Mesenchymal stem cell (in vitro differentiated cells and primary cell): ENCODE results near the gene ZNF22.

Experiments
- DNase-seq: peaks from one replicate; pipeline ENCODE4 v3.0.0-alpha.2; 2013
- H2AFZ ChIP-seq: one replicate; pipeline ENCODE4 v1.6.1; 2013; ENCODE audit warnings: low read depth, mild to moderate bottlenecking, control low read depth, inconsistent platforms, low read length, moderate library complexity
- H2AK5ac ChIP-seq: 2 replicates; pipeline ENCODE4 v1.6.1; 2013; ENCODE audit warnings: low read length, moderate library complexity, mild to moderate bottlenecking, inconsistent platforms; ENCODE audit not compliant: severe bottlenecking
- H2BK120ac ChIP-seq: one replicate; pipeline ENCODE4 v1.6.1; 2013; ENCODE audit warnings: low read depth, mild to moderate bottlenecking, inconsistent platforms, low read length, moderate library complexity
- H2BK12ac ChIP-seq, 2 experiments: one replicate each; pipeline ENCODE4 v1.6.1; 2013; ENCODE audit warnings: inconsistent platforms in 2 of 2, low read length in 2 of 2, mild to moderate bottlenecking in 2 of 2, moderate library complexity in 2 of 2, control low read depth in 1 of 2
- H2BK15ac ChIP-seq: one replicate; pipeline ENCODE4 v1.6.1; 2013; ENCODE audit warnings: mild to moderate bottlenecking, low read depth, inconsistent platforms; ENCODE audit not compliant: poor library complexity, severe bottlenecking
- H2BK5ac ChIP-seq: 2 replicates; pipeline ENCODE4 v1.6.1; 2013; ENCODE audit warnings: low read depth, mild to moderate bottlenecking, low read length, control low read depth, inconsistent platforms; ENCODE audit not compliant: poor library complexity, severe bottlenecking
- H3K14ac ChIP-seq, 2 experiments: one replicate each; pipeline ENCODE4 v1.6.1; 2013; ENCODE audit warnings: inconsistent platforms in 2 of 2, low read length in 2 of 2, control low read depth in 1 of 2, mild to moderate bottlenecking in 1 of 2, moderate library complexity in 1 of 2
- H3K18ac ChIP-seq, 2 experiments: one replicate each; pipeline ENCODE4 v1.6.1; 2013; ENCODE audit warnings: inconsistent platforms in 2 of 2, low read length in 2 of 2, control low read depth in 1 of 2, low read depth in 1 of 2, mild to moderate bottlenecking in 1 of 2
- H3K23ac ChIP-seq, 2 experiments: one replicate each; pipeline ENCODE4 v1.6.1; 2013; ENCODE audit warnings: inconsistent platforms in 2 of 2, low read length in 2 of 2, mild to moderate bottlenecking in 2 of 2, moderate library complexity in 2 of 2, control low read depth in 1 of 2
- H3K27ac ChIP-seq: 2 replicates; pipeline ENCODE4 v1.5.1; 2013; ENCODE audit warnings: mild to moderate bottlenecking, moderate library complexity, low read length, control low read depth, inconsistent platforms; ENCODE audit not compliant: poor library complexity, severe bottlenecking
- H3K27me3 ChIP-seq, 2 experiments: 2 replicates each; pipeline versions ENCODE4 v1.6.1 to v1.7.0; 2013; ENCODE audit warnings: low read length in 2 of 2, mild to moderate bottlenecking in 2 of 2, moderate library complexity in 2 of 2, control low read depth in 1 of 2, inconsistent platforms in 1 of 2; ENCODE audit not compliant: control insufficient read depth in 1 of 2, insufficient read depth in 1 of 2
- H3K36me3 ChIP-seq, 2 experiments: 2 replicates each; pipeline versions ENCODE4 v1.6.1 to v1.7.0; 2013; ENCODE audit warnings: low read length in 2 of 2, control low read depth in 1 of 2, inconsistent platforms in 1 of 2, low read depth in 1 of 2, mild to moderate bottlenecking in 1 of 2; ENCODE audit not compliant: insufficient read depth in 2 of 2, control insufficient read depth in 1 of 2
- H3K4ac ChIP-seq, 2 experiments: one replicate each; pipeline ENCODE4 v1.6.1; 2013; ENCODE audit warnings: inconsistent platforms in 2 of 2, low read length in 2 of 2, mild to moderate bottlenecking in 2 of 2, moderate library complexity in 2 of 2, control low read depth in 1 of 2, low read depth in 1 of 2
- H3K4me1 ChIP-seq: 2 replicates; pipeline ENCODE4 v1.6.1; 2013; ENCODE audit warnings: low read depth, low read length, control low read depth; ENCODE audit not compliant: control insufficient read depth, insufficient read depth
- H3K4me2 ChIP-seq: 2 replicates; pipeline ENCODE4 v1.6.1; 2013; ENCODE audit warnings: low read length, mild to moderate bottlenecking, inconsistent platforms; ENCODE audit not compliant: poor library complexity, severe bottlenecking
- H3K4me3 ChIP-seq, 2 experiments: 2 replicates each; pipeline versions ENCODE4 v1.5.1 to v1.7.0; 2013; ENCODE audit warnings: low read length in 2 of 2, mild to moderate bottlenecking in 2 of 2, control low read depth in 1 of 2, low read depth in 1 of 2; ENCODE audit not compliant: insufficient read depth in 1 of 2
- H3K79me1 ChIP-seq: replicated peaks from 2 replicates; pipeline ENCODE4 v1.6.1; 2013; ENCODE audit warnings: mild to moderate bottlenecking, control low read depth, low read length, inconsistent platforms; ENCODE audit not compliant: poor library complexity, severe bottlenecking
- H3K9ac ChIP-seq: 2 replicates; pipeline ENCODE4 v1.7.0; 2013; ENCODE audit warnings: mild to moderate bottlenecking, low read length, moderate library complexity
- H3K9me3 ChIP-seq: 2 replicates; pipeline ENCODE4 v1.7.0; 2013; ENCODE audit warnings: mild to moderate bottlenecking, low read length; ENCODE audit not compliant: control insufficient read depth
- H4K8ac ChIP-seq: one replicate; pipeline ENCODE4 v1.6.1; 2013; ENCODE audit warnings: inconsistent platforms, mild to moderate bottlenecking, low read length, moderate library complexity
- H4K91ac ChIP-seq: one replicate; pipeline ENCODE4 v1.6.1; 2013; ENCODE audit warnings: mild to moderate bottlenecking, low read length, inconsistent platforms
- WGBS: methylation state at CpG from one replicate; pipeline ENCODE4 v1.1.7; 2013; ENCODE audit warnings: mixed read lengths; 5-methylcytosine and 5-hydroxymethylcytosine counted together

The ZNF22 gene

GRCh38 chr10:44983066-44983894 is 17.4 kb upstream of the ZNF22 start:
- Histone ChIP-seq H4K91ac (peak overlapping the region; percentile 9), H3K4me3 (no peak overlapping the region), H3K9me3 (no peaks in the 10 kb centered on the region), H2BK12ac (peak overlapping the region in 1 of 2 experiments; percentile 89), H3K18ac (peak overlapping the region; percentile 69 to 88), H3K23ac (no peak overlapping the region), H3K27ac (no peak overlapping the region), H2BK5ac (no peak overlapping the region), H2AFZ (no peak overlapping the region), H3K9ac (no peak overlapping the region), H3K4me2 (no peak overlapping the region), H2AK5ac (peak overlapping the region; percentile 38), H3K4me1 (peaks cover 47% of the 10 kb centered on the region), H3K27me3 (no peaks in the 10 kb centered on the region), H2BK15ac (peak overlapping the region; percentile 85), H3K36me3 (peaks cover 7 to 32% of the 10 kb centered on the region in 2 experiments), H2BK120ac (no peak overlapping the region), H3K14ac (peak overlapping the region in 1 of 2 experiments; percentile 58), H3K79me1 (peaks cover 2% of the 10 kb centered on the region), H4K8ac (peak overlapping the region; percentile 2), H3K4ac (peak overlapping the region in 1 of 2 experiments; percentile 31)
- DNase-seq: no peak
- WGBS: 92% methylated on average over 13 of the region's 13 CpGs

- Histone ChIP-seq H2AFZ (no peak overlapping the region), H3K4me2 (no peak overlapping the region), H2AK5ac (peak overlapping the region; percentile 8), H2BK12ac (peak overlapping the region; percentile 65 to 80), H3K4me3 (no peak overlapping the region), H3K27ac (no peak overlapping the region), H4K91ac (peak overlapping the region; percentile 82), H3K9ac (no peak overlapping the region), H2BK120ac (peak overlapping the region; percentile 57), H3K4me1 (peaks cover 42% of the 10 kb centered on the region), H4K8ac (no peak overlapping the region), H3K4ac (peak overlapping the region in 1 of 2 experiments; percentile 31), H3K23ac (no peak overlapping the region), H3K18ac (peak overlapping the region; percentile 41 to 69), H3K27me3 (no peaks in the 10 kb centered on the region), H2BK5ac (no peak overlapping the region), H3K9me3 (no peaks in the 10 kb centered on the region), H3K36me3 (peaks cover 7 to 37% of the 10 kb centered on the region in 2 experiments), H3K79me1 (no peaks in the 10 kb centered on the region), H2BK15ac (no peak overlapping the region), H3K14ac (no peak overlapping the region)
- no peak for DNase-seq
- 95% methylated on average over 10 of the region's 10 CpGs for WGBS
Measured at GRCh38 chr10:44983895-44984278, 16.8 kb upstream of the ZNF22 start.

GRCh38 chr10:44984671-44985101 is 16.0 kb upstream of the ZNF22 start:
- Histone ChIP-seq H2AK5ac (peak overlapping the region; percentile 4), H3K9me3 (no peaks in the 10 kb centered on the region), H3K79me1 (no peaks in the 10 kb centered on the region), H3K14ac (peak overlapping the region in 1 of 2 experiments; percentile 30), H3K23ac (no peak overlapping the region), H3K4me2 (no peak overlapping the region), H2BK120ac (no peak overlapping the region), H3K27me3 (no peaks in the 10 kb centered on the region), H4K91ac (peak overlapping the region; percentile 82), H3K27ac (no peak overlapping the region), H4K8ac (no peak overlapping the region), H3K36me3 (peaks cover 7 to 45% of the 10 kb centered on the region in 2 experiments), H2AFZ (no peak overlapping the region), H3K4me1 (peaks cover 34% of the 10 kb centered on the region), H2BK12ac (peak overlapping the region; percentile 65 to 80), H3K18ac (peak overlapping the region; percentile 41 to 60), H3K9ac (no peak overlapping the region), H3K4me3 (no peak overlapping the region), H3K4ac (peak overlapping the region; percentile 19 to 43), H2BK15ac (no peak overlapping the region), H2BK5ac (no peak overlapping the region)
- WGBS: 94% methylated on average over 15 of the region's 15 CpGs
- no peak for DNase-seq

GRCh38 chr10:44985175-44985681 is 15.5 kb upstream of the ZNF22 start:
- no peaks in the 10 kb centered on the region for H3K79me1 ChIP-seq
- H2AFZ ChIP-seq: no peak overlapping the region
- peaks cover 29% of the 10 kb centered on the region for H3K4me1 ChIP-seq
- H2BK15ac ChIP-seq: no peak overlapping the region
- DNase-seq: peak; percentile 72
- H3K4me3 ChIP-seq: no peak overlapping the region
- no peaks in the 10 kb centered on the region for H3K27me3 ChIP-seq
- 81% methylated on average over 9 of the region's 9 CpGs for WGBS
- no peak overlapping the region for H3K9ac ChIP-seq
- peaks cover 7 to 46% of the 10 kb centered on the region in 2 experiments for H3K36me3 ChIP-seq
- peak overlapping the region; percentile 65 to 80 for H2BK12ac ChIP-seq
- H2BK120ac ChIP-seq: peak overlapping the region; percentile 46
- H2BK5ac ChIP-seq: no peak overlapping the region
- H3K4ac ChIP-seq: peak overlapping the region; percentile 37 to 51
- H4K8ac ChIP-seq: no peak overlapping the region
- H3K4me2 ChIP-seq: no peak overlapping the region
- H3K18ac ChIP-seq: peak overlapping the region; percentile 41 to 60
- no peak overlapping the region for H3K27ac ChIP-seq
- no peak overlapping the region for H3K23ac ChIP-seq
- H3K14ac ChIP-seq: no peak overlapping the region
- no peaks in the 10 kb centered on the region for H3K9me3 ChIP-seq
- H2AK5ac ChIP-seq: no peak overlapping the region
- peak overlapping the region; percentile 30 for H4K91ac ChIP-seq
